SK-N-SH (cell line): ENCODE data around the gene PCDHB2. TPM values are rescaled to one million over a fixed set of nuclear protein-coding genes. Genes with fewer than 3 reads are reported as not detected.

Source experiments
- CTCF ChIA-PET: fragments of 300-600, 350-600 bp; formaldehyde crosslinking; extraction: SDS; loops from one replicate; lab custom pipeline; 2021; lab: Yijun Ruan, JAX
- POLR2A ChIA-PET: fragments of 350-600 bp; sonication (Branson Sonifier 250); formaldehyde crosslinking; extraction: SDS; loops from one replicate; lab custom pipeline; 2020; ENCODE audit warnings: antibody characterized with exemption, inconsistent platforms; lab: Yijun Ruan, JAX
- DNase-seq: peaks from one replicate; pipeline ENCODE4 v3.0.0; 2012
- H2AFZ ChIP-seq: fragments of 200-600 bp; sonication (generic); 2 replicates; pipeline ENCODE4 v1.8.1; 2016; ENCODE audit warnings: antibody characterized with exemption, mild to moderate bottlenecking, low read depth
- H3F3A ChIP-seq: fragments of 200-600 bp; sonication (generic); replicated peaks from 2 replicates; pipeline ENCODE3; 2016; ENCODE audit warnings: antibody characterized with exemption, mild to moderate bottlenecking; ENCODE audit not compliant: insufficient read depth
- H3K27ac ChIP-seq, 2 experiments: fragments of 200-500 bp in 1 of 2; fragments of 200-600 bp in 1 of 2; sonication (Bioruptor generic) in 1 of 2; sonication (generic), shearing (Covaris generic) in 1 of 2; 2 replicates each; pipeline versions ENCODE4 v1.5.1 to v1.6.1; 2014 to 2016; ENCODE audit warnings: low read depth in 2 of 2, inconsistent platforms in 1 of 2, low read length in 1 of 2, mild to moderate bottlenecking in 1 of 2, mixed read lengths in 1 of 2
- H3K27me3 ChIP-seq: fragments of 200-600 bp; sonication (generic), shearing (Covaris generic); 2 replicates; pipeline ENCODE4 v1.6.1; 2016; ENCODE audit warnings: mixed run types; ENCODE audit not compliant: insufficient read depth
- H3K36me3 ChIP-seq, 2 experiments: fragments of 200-500 bp in 1 of 2; fragments of 200-600 bp in 1 of 2; sonication (Bioruptor generic) in 1 of 2; sonication (generic) in 1 of 2; replicated peaks in 1 of 2; 2 replicates each; pipeline versions ENCODE3 to v1.5.1; 2014 to 2016; ENCODE audit warnings: low read length in 1 of 2, mild to moderate bottlenecking in 1 of 2; ENCODE audit not compliant: insufficient read depth in 2 of 2, control insufficient read depth in 1 of 2
- H3K4me1 ChIP-seq, 2 experiments: fragments of 200-500 bp in 1 of 2; fragments of 200-600 bp in 1 of 2; sonication (Bioruptor generic) in 1 of 2; sonication (generic), shearing (Covaris generic) in 1 of 2; 2 replicates each; pipeline versions ENCODE4 v1.5.1 to v1.6.1; 2014 to 2016; ENCODE audit warnings: low read depth in 1 of 2, low read length in 1 of 2, mixed run types in 1 of 2; ENCODE audit not compliant: insufficient read depth in 2 of 2, control insufficient read depth in 1 of 2
- H3K4me2 ChIP-seq: fragments of 200-600 bp; sonication (generic), shearing (Covaris generic); 2 replicates; pipeline ENCODE4 v1.6.1; 2017; ENCODE audit warnings: mixed run types
- H3K4me3 ChIP-seq, 2 experiments: fragments of 200-500 bp in 1 of 2; fragments of 200-600 bp in 1 of 2; sonication (Bioruptor generic) in 1 of 2; sonication (generic), shearing (Covaris generic) in 1 of 2; 2 replicates each; pipeline versions ENCODE4 v1.5.1 to v1.8.1; 2014 to 2016; ENCODE audit warnings: low read depth in 2 of 2, inconsistent platforms in 1 of 2, low read length in 1 of 2, mild to moderate bottlenecking in 1 of 2, mixed read lengths in 1 of 2, moderate library complexity in 1 of 2
- H3K79me2 ChIP-seq: fragments of 200-600 bp; sonication (generic); 2 replicates; pipeline ENCODE4 v1.8.1; 2017; ENCODE audit warnings: mild to moderate bottlenecking; ENCODE audit not compliant: insufficient read depth
- H3K9ac ChIP-seq: fragments of 200-600 bp; sonication (generic); 2 replicates; pipeline ENCODE4 v1.6.1; 2017; ENCODE audit warnings: mixed run types
- H3K9me2 ChIP-seq: fragments of 200-600 bp; sonication (generic); 2 replicates; pipeline ENCODE4 v1.6.1; 2017; ENCODE audit warnings: mixed run types
- H3K9me3 ChIP-seq: fragments of 200-600 bp; sonication (generic); 2 replicates; pipeline ENCODE4 v1.6.1; 2017; ENCODE audit warnings: mixed run types, mild to moderate bottlenecking, moderate library complexity
- H4K20me1 ChIP-seq: fragments of 200-600 bp; sonication (generic); 2 replicates; pipeline ENCODE4 v1.6.1; 2017; ENCODE audit warnings: mild to moderate bottlenecking, mixed run types; ENCODE audit not compliant: insufficient read depth
- EP300 ChIP-seq, 2 experiments: IDR thresholded peaks; 2 replicates each; pipeline versions ENCODE4 v1.4.0 to v1.6.1; 2012; ENCODE audit warnings: borderline replicate concordance in 1 of 2, low read depth in 1 of 2, low read length in 1 of 2
- EZH2phosphoT487 ChIP-seq: fragments of 200-600 bp; sonication (generic); IDR thresholded peaks from 2 replicates; pipeline ENCODE4 v1.6.1; 2017; ENCODE audit warnings: low read depth, mixed run types, mild to moderate bottlenecking, antibody characterized with exemption, moderate library complexity, borderline replicate concordance
- FOSL2 ChIP-seq: IDR thresholded peaks from 2 replicates; pipeline ENCODE4 v1.4.0; 2012; ENCODE audit warnings: low read depth, mild to moderate bottlenecking, moderate library complexity, borderline replicate concordance
- FOXM1 ChIP-seq: IDR thresholded peaks from 2 replicates; pipeline ENCODE4 v1.4.0; 2012; ENCODE audit warnings: low read depth, mild to moderate bottlenecking
- MEF2A ChIP-seq: IDR thresholded peaks from 2 replicates; pipeline ENCODE4 v1.4.0; 2012; ENCODE audit warnings: low read depth, borderline replicate concordance
- MXI1 ChIP-seq: IDR thresholded peaks from 2 replicates; pipeline ENCODE4 v1.6.1; 2012; ENCODE audit warnings: mild to moderate bottlenecking, low read depth, low read length, improper control_type of control experiment
- POLR2AphosphoS5 ChIP-seq: IDR thresholded peaks from 2 replicates; pipeline ENCODE4 v1.6.1; 2012; ENCODE audit warnings: low read depth, low read length
- RAD21 ChIP-seq: IDR thresholded peaks from 2 replicates; pipeline ENCODE4 v1.6.1; 2012; ENCODE audit warnings: mild to moderate bottlenecking, low read length
- RCOR1 ChIP-seq: fragments of 150-350 bp; IDR thresholded peaks from 2 replicates; pipeline ENCODE4 v1.6.1; 2017; ENCODE audit warnings: antibody characterized with exemption, low read length
- SMC3 ChIP-seq: IDR thresholded peaks from 2 replicates; pipeline ENCODE4 v1.6.1; 2012; ENCODE audit warnings: low read depth, low read length, improper control_type of control experiment
- TAF1 ChIP-seq: IDR thresholded peaks from 2 replicates; pipeline ENCODE4 v1.6.1; 2012; ENCODE audit warnings: low read depth, mild to moderate bottlenecking, low read length, moderate library complexity, borderline replicate concordance
- TCF12 ChIP-seq: IDR thresholded peaks from 2 replicates; pipeline ENCODE4 v1.4.0; 2012
- TEAD4 ChIP-seq: IDR thresholded peaks from 2 replicates; pipeline ENCODE4 v1.4.0; 2012; ENCODE audit warnings: mild to moderate bottlenecking, borderline replicate concordance; ENCODE audit not compliant: insufficient read depth
- WGBS: methylation state at CpG from one replicate; pipeline ENCODE4 v1.1.6; 2017; ENCODE audit warnings: low lambda C conversion rate; 5-methylcytosine and 5-hydroxymethylcytosine counted together
- polyA plus RNA-seq, 3 experiments: library from polyadenylated mRNA; depleted of rRNA; stranded (reverse); fragments of >200 nt; gene quantifications; 2 replicates each; pipeline ENCODE4 v1.2.3, GENCODE V29; 2012
- TF ChIP-seq, protein P1 (sequence below): fragments of 200-600 bp; sonication (generic); IDR thresholded peaks from 2 replicates; pipeline ENCODE4 v1.6.1; 2017; ENCODE audit warnings: antibody characterized with exemption, mild to moderate bottlenecking, moderate library complexity
- TF ChIP-seq, protein P2 (sequence below): fragments of 150-350 bp; IDR thresholded peaks from 2 replicates; pipeline ENCODE4 v1.6.1; 2017; ENCODE audit warnings: antibody characterized with exemption, low read length, low read depth, borderline replicate concordance
- TF ChIP-seq, protein P3 (sequence below): fragments of 150-350 bp; IDR thresholded peaks from 2 replicates; pipeline ENCODE4 v1.6.1; 2016; ENCODE audit warnings: mild to moderate bottlenecking, low read depth, low read length
- TF ChIP-seq, protein P4 (sequence below): IDR thresholded peaks from 2 replicates; pipeline ENCODE4; 2012

Gene PCDHB2
- polyA plus RNA-seq, 1 of the 3 experiments (the other 2 are of a cell fraction), result 1.6 TPM

DNA sequence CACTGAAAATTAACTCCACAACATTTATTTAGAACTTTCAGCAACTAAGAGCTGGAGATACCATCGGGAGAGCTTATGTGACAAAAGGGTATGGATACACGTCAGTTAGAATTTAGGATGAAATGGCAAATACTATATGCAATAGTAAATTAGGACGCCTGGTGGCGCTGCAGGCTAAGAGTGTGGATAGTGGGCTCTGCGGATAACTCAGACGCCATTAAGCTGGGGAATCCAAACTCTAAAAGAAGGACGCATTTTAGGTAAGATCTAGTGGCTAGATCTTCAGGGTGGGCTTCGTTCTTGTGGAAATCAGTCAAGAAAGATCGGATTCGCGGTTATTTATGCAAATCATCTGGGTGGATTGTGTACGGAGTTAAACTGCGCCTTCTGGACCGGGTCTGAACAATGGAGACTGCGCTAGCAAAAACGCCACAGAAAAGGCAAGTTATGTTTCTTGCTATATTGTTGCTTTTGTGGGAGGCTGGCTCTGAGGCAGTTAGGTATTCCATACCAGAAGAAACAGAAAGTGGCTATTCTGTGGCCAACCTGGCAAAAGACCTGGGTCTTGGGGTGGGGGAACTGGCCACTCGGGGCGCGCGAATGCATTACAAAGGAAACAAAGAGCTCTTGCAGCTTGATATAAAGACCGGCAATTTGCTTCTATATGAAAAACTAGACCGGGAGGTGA is 40.8 kb downstream of the PCDHB2 start, which contains the start of gene PCDHB5:
Gene PCDHB5, plus strand, starts transcription at position 177 of the 688 bp plus-strand sequence. Its CDS starts 229 bp downstream, at position 406.
- 50% methylated on average over 22 of the region's 22 CpGs for WGBS
- POLR2A ChIA-PET, result no interaction called here
- no peak within 1 kb of the TSS for H3K4me2 ChIP-seq
- H3F3A ChIP-seq, result no peaks in the 10 kb centered on the region
- H3K4me1 ChIP-seq, result no peaks in the 10 kb centered on the region
- H3K9me3 ChIP-seq, result 0 out of 2 replicates have a peak, but pooled peaks cover 3% of the 10 kb centered on the region
- no peak for DNase-seq
- H3K9ac ChIP-seq, result no peak within 1 kb of the TSS
- H3K27me3 ChIP-seq, result no peaks in the 10 kb centered on the region
- no peak within 1 kb of the TSS for H2AFZ ChIP-seq
- no peaks in the 10 kb centered on the region for H3K9me2 ChIP-seq
- no peak within 1 kb of the TSS for H3K27ac ChIP-seq
- H3K36me3 ChIP-seq, result no peaks in the 10 kb centered on the region
- H4K20me1 ChIP-seq, result no peaks in the 10 kb centered on the region
- no peak within 1 kb of the TSS; a peak in 2 of 4 replicates for H3K4me3 ChIP-seq
- CTCF ChIA-PET, result interaction anchor here (1.1 to 1.6 kb wide), 2 partner anchors 15 to 42 kb away, joined by 4 to 5 read pairs; partner anchors contain the start of gene PCDHB6
- TF ChIP-seq, protein P1, sequence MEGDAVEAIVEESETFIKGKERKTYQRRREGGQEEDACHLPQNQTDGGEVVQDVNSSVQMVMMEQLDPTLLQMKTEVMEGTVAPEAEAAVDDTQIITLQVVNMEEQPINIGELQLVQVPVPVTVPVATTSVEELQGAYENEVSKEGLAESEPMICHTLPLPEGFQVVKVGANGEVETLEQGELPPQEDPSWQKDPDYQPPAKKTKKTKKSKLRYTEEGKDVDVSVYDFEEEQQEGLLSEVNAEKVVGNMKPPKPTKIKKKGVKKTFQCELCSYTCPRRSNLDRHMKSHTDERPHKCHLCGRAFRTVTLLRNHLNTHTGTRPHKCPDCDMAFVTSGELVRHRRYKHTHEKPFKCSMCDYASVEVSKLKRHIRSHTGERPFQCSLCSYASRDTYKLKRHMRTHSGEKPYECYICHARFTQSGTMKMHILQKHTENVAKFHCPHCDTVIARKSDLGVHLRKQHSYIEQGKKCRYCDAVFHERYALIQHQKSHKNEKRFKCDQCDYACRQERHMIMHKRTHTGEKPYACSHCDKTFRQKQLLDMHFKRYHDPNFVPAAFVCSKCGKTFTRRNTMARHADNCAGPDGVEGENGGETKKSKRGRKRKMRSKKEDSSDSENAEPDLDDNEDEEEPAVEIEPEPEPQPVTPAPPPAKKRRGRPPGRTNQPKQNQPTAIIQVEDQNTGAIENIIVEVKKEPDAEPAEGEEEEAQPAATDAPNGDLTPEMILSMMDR, result peak; percentile 36
- TF ChIP-seq FOXM1 (no peak), POLR2AphosphoS5 (no peak)
- TF ChIP-seq, protein P2, sequence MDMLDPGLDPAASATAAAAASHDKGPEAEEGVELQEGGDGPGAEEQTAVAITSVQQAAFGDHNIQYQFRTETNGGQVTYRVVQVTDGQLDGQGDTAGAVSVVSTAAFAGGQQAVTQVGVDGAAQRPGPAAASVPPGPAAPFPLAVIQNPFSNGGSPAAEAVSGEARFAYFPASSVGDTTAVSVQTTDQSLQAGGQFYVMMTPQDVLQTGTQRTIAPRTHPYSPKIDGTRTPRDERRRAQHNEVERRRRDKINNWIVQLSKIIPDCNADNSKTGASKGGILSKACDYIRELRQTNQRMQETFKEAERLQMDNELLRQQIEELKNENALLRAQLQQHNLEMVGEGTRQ, result no peak
- H3K79me2 ChIP-seq, result no peaks in the 10 kb centered on the region

DNA sequence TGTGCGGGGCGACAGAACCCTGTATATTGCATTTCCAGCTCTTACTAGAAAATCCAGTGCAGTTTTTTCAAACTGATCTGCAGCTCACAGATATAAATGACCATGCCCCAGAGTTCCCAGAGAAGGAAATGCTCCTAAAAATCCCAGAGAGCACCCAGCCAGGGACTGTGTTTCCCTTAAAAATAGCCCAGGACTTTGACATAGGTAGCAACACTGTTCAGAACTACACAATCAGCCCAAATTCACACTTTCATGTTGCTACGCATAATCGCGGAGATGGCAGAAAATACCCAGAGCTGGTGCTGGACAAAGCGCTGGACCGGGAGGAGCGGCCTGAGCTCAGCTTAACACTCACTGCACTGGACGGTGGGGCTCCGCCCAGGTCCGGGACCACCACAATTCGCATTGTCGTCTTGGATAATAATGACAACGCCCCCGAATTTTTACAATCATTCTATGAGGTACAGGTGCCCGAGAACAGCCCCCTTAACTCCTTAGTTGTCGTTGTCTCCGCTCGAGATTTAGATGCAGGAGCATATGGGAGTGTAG is 41.4 kb downstream of the PCDHB2 start:
- H3K4me2 ChIP-seq, result no peak overlapping the region
- TF ChIP-seq FOSL2 (no peak), TEAD4 (no peak), TAF1 (no peak), EZH2phosphoT487 (no peak), RAD21 (no peak), MEF2A (no peak), MXI1 (no peak), EP300 (IDR thresholded peaks at IDR 0.05; ENCODE audit: borderline replicate concordance in 1 of 2, low read depth in 1 of 2, low read length in 1 of 2) (no peak), TCF12 (no peak), SMC3 (no peak), POLR2AphosphoS5 (no peak), RCOR1 (no peak), FOXM1 (no peak)
- TF ChIP-seq, protein P3, sequence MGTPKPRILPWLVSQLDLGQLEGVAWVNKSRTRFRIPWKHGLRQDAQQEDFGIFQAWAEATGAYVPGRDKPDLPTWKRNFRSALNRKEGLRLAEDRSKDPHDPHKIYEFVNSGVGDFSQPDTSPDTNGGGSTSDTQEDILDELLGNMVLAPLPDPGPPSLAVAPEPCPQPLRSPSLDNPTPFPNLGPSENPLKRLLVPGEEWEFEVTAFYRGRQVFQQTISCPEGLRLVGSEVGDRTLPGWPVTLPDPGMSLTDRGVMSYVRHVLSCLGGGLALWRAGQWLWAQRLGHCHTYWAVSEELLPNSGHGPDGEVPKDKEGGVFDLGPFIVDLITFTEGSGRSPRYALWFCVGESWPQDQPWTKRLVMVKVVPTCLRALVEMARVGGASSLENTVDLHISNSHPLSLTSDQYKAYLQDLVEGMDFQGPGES, result no peak
- TF ChIP-seq, protein P1, result no peak
- TF ChIP-seq, protein P4, sequence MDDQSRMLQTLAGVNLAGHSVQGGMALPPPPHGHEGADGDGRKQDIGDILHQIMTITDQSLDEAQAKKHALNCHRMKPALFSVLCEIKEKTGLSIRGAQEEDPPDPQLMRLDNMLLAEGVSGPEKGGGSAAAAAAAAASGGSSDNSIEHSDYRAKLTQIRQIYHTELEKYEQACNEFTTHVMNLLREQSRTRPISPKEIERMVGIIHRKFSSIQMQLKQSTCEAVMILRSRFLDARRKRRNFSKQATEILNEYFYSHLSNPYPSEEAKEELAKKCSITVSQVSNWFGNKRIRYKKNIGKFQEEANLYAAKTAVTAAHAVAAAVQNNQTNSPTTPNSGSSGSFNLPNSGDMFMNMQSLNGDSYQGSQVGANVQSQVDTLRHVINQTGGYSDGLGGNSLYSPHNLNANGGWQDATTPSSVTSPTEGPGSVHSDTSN, result no peak

More for the DNA sequence above, 41.4 kb downstream of the PCDHB2 start:
- DNase-seq, result no peak
- H3K27me3 ChIP-seq, result no peaks in the 10 kb centered on the region
- H3K9ac ChIP-seq, result no peak overlapping the region
- H3K27ac ChIP-seq, result no peak overlapping the region
- H3K4me1 ChIP-seq, result no peaks in the 10 kb centered on the region
- H3F3A ChIP-seq, result no peaks in the 10 kb centered on the region
- H3K4me3 ChIP-seq, result no peak overlapping the region; a peak in 1 of 4 replicates
- ChIA-PET POLR2A (no interaction called here), CTCF (interaction anchor here (1.1 to 1.6 kb wide), 2 partner anchors 14 to 41 kb away, joined by 4 to 5 read pairs; partner anchors contain the start of gene PCDHB6)
- H3K36me3 ChIP-seq, result no peaks in the 10 kb centered on the region
- no peaks in the 10 kb centered on the region for H3K79me2 ChIP-seq
- 72% methylated on average over 19 of the region's 19 CpGs for WGBS
- no peaks in the 10 kb centered on the region for H3K9me2 ChIP-seq
- 0 out of 2 replicates have a peak, but pooled peaks cover 3% of the 10 kb centered on the region for H3K9me3 ChIP-seq
- no peaks in the 10 kb centered on the region for H4K20me1 ChIP-seq
- no peak overlapping the region for H2AFZ ChIP-seq
